KBM-7 (cell line): ENCODE results near the gene USP53.
"Not testable (repeated sequence)": the region's sequence is repeated elsewhere in the genome, so short reads cannot be mapped to it uniquely, and the experiment has no call there.

ENCODE experiments used
- DNase-seq: peaks from one replicate; pipeline ENCODE4 v3.0.0-alpha.2; 2015
- in situ Hi-C: fragments of 300-500 bp; cut with MboI; formaldehyde crosslinking; loops from 2 replicates; pipeline ENCODE4 v1.14.3; 2020; ENCODE audit warnings: low sequenced_read_pairs, low pct_unique_long_range_greater_than_20kb, mixed read lengths

Gene USP53

DNA sequence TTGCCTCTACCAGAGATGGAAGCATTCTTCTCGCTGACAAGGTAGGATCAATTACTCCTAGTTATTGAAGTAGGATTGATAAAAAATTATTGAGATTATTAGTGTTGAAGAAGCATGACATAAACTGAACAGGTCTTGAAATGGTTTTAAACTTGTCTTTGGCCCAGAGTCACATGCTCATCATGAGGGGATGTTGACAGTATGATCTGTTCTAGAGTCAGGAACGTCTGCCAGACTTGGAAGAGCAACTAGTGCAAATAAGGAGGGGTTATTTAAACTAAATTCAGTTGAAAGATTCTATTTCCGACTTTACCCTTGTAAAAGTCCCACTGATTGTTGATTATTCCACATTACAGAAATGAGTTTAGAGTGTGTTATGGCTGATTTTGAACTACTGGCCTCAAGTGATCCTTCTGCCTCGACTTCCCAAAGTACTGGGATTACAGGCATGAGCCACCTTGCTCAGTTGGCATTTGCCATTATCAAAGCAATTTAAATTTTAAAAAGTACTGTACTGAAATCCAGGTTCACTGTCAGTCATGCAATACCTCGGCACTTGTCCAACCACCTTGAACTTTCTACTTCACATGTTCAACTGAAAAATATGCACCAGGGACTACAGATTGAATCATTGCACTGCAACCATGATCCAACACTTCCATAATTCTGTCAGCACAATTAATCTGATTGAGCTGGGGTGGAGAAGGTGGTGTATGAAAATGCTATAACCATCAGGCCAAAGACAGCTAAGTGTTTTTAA lies 89.7 kb downstream of the USP53 start:
- no peak for DNase-seq
- in situ Hi-C loops, result no loop called here

DNA sequence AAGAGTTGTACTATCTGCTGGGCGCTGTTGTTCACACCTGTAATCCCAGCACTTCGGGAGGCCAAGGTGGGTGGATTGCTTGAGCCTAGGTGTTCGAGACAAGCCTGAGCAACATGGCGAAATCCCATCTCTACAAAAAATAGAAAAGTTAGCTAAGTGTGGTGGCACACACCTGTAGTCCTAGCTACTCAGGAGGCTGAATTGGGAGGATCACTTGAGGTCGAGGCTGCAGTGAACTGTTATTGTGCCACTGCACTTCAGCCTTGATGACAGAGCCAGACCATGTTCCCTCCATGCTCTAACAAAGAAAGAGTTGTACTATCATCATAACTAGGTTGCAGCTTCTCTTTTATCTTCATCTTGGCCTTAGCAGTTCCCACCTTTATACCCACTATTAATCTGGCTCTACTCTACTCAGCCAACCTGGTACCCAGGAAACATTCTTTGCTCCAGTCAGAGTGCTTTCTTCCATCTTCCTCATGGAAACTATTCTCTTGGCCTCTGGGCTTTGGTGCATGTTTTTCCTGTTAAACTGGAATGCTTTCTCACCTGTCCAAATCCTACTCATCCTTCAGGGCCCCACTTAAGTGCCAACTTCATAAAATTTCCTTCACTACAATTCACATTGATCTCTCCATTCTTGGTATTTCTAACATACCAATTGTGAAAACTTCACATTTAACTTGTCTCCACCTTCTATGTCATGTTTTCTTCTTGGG lies 91.2 kb downstream of the USP53 start:
- in situ Hi-C loops, result no loop called here

DNA sequence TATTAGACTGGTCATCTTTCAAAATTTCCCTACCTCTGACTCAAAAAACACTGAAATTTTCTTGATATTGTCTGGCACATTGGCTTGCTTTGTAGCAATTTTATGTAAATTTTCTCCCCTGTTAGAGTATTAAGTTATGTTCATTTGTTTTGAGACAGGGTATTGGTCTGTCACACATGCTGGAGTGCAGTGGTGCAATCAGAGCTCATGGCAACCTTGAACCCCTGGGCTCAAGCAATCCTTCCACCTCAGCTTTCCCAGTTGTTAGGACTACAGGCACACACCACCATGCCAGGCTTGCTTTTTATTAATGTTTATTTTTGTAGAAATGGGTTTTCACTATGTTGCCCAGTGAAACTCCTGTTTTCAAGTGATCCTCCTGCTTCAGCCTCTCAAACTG lies 91.9 kb downstream of the USP53 start:
- DNase-seq, result no peak
- in situ Hi-C loops, result no loop called here

More for the DNA sequence above, 91.2 kb downstream of the USP53 start:
- DNase-seq, result no peak

DNA sequence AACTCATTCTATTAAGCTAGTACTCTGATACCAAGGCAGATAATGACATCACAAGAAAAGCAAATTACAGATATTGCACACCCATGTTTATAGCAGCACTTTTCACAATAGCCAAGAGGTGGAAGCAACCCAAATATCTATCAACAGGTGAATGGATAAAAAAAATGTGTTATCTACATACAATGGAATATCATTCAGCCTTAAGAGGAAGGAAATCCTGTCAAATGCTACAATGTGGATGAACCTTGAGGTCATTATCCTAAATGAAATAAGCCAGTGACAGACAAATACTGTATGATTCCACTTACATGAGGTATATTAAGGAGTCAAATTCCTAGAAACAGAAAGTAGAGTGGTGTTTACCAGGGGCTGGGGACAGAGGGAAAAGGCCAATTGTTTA lies 95.1 kb downstream of the USP53 start:
- in situ Hi-C loops, result no loop called here

DNA sequence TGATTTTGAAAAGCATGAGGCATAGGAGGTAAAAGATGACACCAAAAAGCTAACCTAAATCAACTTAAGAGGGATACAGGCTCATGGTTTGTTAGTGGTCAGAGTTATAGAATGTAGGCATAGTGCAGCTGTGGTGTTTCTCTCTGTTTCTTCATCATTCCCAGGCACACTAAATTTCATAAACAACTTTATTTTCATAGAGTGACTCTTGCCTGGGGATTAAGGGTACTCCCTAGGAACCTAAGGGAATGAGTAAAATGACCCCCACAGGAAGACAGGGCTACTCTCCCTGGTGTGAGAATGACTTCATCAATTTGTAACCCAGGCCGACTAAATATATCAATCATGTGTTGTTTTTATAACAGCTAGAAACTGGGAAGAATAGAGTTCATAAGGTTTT lies 98.3 kb downstream of the USP53 start:
- no peak for DNase-seq
- in situ Hi-C loops, result no loop called here

More for the DNA sequence above, 95.1 kb downstream of the USP53 start:
- no peak for DNase-seq

DNA sequence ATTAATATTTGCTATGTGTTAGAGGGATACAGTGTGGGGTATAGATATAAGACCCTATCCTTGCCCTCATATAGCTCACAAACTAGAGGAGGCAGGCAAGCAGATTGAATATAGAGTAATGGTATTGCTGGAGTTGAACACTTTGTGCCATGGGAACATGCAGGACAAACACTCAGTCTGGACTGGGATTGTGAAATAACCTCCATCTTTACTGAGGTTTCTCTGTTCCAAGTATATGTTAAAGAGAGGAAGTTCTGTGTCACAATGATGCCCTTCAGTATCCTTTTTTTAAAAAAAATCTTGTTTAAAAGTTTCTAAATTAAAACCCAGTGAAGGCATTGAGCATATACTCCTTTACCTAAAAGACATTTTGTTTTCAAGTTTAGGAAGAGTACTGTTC lies 100.7 kb downstream of the USP53 start:
- in situ Hi-C loops, result no loop called here
- DNase-seq, result no peak

DNA sequence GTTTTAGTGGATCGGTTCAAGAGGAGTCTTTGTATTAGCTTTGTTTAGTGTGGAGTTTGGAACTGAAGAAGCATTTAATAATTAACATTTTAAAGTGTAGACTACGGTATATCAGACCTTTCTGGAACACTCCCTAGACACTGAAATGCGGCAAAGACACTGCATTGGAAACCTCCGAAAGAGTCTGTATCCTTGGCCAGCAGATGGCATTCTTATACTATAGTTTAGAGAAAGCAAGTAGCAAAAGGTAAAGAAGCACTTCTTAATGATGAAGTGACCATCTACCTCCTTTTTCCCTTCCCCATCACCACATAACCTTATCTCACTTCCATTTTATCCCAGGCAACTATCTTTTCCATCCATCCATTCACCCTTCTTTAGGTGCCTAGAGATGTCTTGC lies 101.8 kb downstream of the USP53 start:
- DNase-seq, result peak; percentile 61
- in situ Hi-C loops, result no loop called here

DNA sequence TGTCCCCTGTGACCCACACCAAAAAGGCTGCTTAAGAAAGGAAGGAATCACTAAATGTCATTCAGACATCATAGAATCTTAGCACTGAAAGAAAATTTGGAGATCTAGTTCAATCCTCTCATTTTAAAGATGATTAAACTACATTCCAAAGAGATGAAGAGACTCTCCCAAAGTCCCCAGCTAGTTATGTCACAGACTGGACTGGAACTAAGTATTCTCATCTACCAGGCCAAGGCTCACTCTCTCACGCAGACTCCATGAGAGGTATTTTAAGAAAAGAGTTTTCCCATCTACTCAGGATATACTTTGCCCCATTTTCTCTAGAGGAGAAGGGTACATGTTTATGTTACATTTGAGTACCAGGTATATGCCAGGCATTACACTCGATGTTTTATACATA lies 102.5 kb downstream of the USP53 start:
- in situ Hi-C loops, result no loop called here
- no peak for DNase-seq

DNA sequence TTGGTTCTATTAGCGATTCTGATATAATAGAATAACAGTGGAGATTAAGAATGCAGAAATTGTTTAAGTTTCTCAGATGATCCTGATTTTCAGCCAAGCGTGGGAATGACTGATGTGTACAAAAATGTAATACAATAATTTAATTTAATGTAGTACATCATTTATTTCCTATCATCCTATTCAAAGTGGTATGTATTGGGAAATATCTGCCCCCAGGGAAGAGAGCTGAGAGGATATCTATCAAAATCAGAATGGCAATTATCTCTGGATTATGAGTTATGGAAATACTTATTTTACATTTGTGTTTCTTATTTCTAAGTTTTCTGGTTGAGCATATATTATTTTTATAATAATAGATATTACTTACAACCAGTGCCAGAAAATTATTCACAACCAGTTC lies 105.5 kb downstream of the USP53 start:
- in situ Hi-C loops, result no loop called here

DNA sequence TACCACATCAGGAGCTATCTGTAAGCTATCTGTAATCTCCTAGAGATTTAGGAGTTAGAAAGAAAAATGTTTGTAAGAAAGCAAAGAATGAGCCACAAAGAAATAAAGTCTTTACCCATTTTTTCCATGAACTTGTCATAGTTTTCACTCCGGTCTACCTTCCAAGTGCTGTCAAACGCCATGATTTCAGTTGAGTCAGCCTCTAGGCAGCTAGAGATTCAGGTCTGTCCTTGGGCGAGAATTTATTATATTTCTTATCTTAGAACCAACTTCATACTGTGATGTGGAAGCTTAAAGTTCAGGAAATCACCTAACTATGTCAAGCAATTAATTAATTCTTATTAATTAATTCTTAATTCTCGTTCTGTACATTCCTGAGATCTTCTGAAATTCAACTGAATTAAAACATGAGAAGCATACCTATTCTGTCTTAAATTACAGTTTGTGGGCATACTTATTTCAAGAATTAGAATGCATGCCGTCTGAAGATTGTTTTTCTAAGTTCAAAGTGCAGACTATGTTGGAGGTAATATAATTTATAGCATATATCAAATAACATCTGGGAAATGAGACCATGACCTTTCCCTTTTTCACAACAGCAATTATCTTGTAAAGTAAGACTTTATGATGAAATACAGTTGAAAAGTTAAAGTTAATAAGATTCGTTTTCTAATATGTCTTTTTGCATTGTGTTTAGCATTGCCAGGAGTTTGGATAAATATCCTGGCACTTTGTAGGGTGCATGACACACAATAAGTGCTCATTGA lies 109.6 kb downstream of the USP53 start, which contains the start of gene FABP2:
Gene FABP2, minus strand, starts transcription at position 218 of the 767 bp plus-strand sequence. Its CDS starts 36 bp downstream, at position 182.
- DNase-seq, result no peak
- in situ Hi-C loops, result no loop called here

More for the DNA sequence above, 105.5 kb downstream of the USP53 start:
- no peak for DNase-seq

DNA sequence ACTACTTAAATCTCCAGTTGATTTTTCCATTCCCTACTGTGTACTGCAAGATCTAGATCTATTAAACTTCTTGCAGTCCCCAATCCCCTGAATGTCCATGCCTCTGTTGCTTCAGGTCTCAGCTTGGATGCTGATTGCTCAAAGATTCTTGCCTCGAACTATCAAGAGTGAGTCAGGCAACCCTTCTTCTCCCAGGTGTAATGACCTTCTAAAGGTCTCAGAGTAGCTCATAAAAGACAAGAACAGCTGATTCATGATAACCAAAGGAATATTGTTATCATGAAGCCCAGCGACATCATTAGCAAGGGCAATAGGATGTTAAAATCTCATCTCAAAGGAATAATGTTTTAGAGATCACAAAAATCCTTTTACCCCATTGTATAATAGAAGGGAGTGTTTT lies 116.2 kb downstream of the USP53 start:
- in situ Hi-C loops, result no loop called here

DNA sequence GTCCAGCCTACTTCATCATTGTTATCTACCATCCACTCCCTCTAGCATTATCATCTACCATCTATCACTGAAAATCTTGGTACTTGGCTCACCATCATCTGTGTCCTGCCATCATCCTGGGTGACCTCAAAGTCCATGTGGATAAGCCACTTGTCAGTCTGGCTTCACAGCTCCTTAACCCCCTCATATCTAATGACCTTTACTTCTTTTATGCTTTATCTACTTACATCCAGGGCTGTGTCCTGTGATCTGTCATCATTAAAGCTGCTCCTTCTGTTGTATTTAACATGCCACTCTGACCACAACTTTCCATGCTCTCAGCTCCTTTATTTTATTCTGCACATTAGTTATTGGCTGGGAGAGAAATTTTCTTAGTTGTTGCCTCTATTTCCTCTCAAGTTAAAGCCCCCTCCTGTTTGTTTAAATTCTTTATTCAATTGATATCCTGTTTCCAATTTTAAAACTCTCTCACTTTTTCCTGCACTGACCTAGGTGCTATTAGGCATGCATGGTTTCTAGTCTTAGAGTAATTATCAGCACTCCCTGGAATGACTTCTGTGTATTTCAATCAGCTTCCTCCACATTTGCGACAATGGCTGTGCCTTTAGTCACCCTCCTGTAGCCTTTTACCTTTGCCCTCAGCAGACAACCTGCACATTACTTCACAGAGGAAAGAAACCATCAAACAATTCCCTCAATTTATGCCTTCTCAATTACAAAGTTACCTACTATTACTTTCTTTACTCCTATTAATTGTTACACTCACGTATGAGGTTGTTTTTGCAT lies 117.5 kb downstream of the USP53 start:
- no peak for DNase-seq
- in situ Hi-C loops, result no loop called here

More for the DNA sequence above, 116.2 kb downstream of the USP53 start:
- no peak for DNase-seq

DNA sequence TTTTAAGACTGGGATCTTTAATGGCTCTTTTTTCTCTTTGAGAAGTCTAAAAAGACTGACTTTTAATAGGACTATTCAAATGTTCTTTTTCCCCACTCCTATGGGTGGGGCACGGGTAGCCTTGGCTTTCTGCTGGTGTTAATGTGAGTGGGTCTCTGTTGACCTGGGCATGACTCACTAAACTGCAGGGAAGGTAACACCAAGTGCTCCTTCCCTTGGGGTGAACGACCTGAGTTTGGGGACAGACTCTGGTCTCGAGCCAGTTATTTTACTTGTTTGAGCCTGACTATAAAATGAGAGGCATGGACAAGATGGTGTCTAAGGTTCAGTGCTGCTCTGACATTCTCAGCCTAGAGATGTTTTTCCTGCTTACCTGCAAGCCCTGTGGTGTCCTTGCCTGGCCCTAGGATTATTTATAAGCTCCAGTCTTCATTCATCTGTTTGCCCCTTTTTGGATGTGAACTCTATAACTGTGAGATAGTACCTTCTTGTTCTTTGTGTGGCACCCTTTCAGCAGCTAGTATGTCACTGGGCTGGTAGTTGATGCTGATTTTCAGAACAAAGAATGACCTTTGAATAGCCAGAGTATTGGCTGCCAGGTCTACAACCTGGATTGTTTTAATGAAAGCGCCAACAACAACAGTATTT lies 123.9 kb downstream of the USP53 start:
- in situ Hi-C loops, result not testable (repeated sequence)

DNA sequence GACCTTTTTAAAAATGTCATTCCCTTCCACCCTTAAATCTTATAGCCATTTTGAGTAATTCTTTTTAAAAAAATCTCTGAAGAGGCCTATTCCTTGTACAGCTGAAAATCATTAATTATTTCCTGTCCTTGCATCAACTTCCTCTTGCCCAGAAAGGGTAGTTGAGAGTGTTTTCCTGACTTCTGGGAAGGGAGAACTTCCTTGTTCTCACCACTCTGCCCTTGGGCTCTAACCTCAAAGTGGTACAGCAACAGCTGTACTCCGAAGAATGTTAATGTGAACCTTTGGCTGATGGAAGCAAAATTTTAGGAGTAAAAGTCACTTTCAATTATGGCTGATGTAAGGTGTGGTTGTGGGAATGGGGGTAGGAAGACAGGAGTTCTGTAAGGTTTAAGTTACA lies 124.5 kb downstream of the USP53 start:
- in situ Hi-C loops, result no loop called here

More for the DNA sequence above, 123.9 kb downstream of the USP53 start:
- DNase-seq, result not testable (repeated sequence)

DNA sequence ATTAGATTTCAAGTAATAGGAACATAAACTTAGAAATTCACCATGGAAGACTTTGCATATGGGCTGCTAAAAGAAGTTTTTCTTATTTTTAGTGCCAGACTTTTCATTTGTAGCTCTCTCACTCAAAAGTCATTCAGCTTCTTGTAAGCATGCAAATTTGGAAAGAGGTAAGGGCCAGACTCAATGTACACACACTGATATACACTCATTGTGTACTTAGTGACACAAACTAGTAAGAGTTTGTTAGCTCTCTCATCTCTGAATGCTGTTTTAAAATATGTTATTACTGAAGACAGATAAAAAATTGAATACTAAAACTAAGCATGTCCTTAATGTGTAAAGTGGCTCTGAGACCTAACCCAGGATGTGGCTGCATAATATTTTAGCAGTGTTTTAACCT lies 127.4 kb downstream of the USP53 start:
- in situ Hi-C loops, DNase-seq: not testable (repeated sequence)

More for the DNA sequence above, 124.5 kb downstream of the USP53 start:
- DNase-seq, result peak; percentile 58

DNA sequence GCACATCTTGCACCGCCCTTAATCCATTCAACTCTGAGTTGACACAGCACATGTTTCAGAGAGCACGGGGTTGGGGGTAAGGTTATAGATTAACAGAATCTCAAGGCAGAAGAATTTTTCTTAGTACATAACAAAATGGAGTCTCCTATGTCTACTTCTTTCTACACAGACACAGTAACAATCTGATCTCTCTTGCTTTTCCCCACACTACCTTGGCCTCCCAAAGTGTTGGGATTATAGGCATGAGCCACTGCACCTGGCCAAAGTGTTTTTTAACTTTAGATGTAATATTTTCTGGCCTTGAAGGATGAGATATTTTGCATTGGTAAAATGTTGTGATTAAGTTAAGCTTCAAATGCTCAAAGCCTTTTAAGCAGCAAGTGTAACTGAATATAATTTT lies 130.8 kb downstream of the USP53 start:
- DNase-seq, in situ Hi-C loops: not testable (repeated sequence)
